Measurements from ENCODE around the gene ADAMTSL5. TPM values are rescaled to one million over a fixed set of nuclear protein-coding genes. Genes with fewer than 3 reads are reported as not detected.
"Not testable (repeated sequence)": the region's sequence is repeated elsewhere in the genome, so short reads cannot be mapped to it uniquely, and the experiment has no call there.

The ADAMTSL5 gene
- total RNA-seq, 2 donors from 2014 or later = 22.2 to 36.2 TPM

- no peak for DNase-seq (ENCODE audit: low spot score)
- no peaks in the 10 kb centered on the region for H3K9me3 ChIP-seq
- no peak for TF ChIP-seq CTCF (IDR thresholded peaks at IDR 0.05)
- no peak overlapping the region for H3K27ac ChIP-seq
- no peak for ATAC-seq (ENCODE audit: insufficient number of reproducible peaks, low FRiP score, low read depth)
- H3K4me1 ChIP-seq (ENCODE audit: control insufficient read depth in 1 of 2, low read depth in 2 of 2) = peaks cover 0 to 6% of the 10 kb centered on the region in 2 donors
- H3K27me3 ChIP-seq (replicated peaks; ENCODE audit: insufficient read depth) = no peaks in the 10 kb centered on the region
- no peak overlapping the region for H3K4me3 ChIP-seq
- H3K36me3 ChIP-seq = no peaks in the 10 kb centered on the region
Observed at GRCh38 chr19:1534972-1535371, 22.2 kb upstream of the ADAMTSL5 start.

- no peak for ATAC-seq (ENCODE audit: insufficient number of reproducible peaks, low FRiP score, low read depth)
- TF ChIP-seq CTCF (IDR thresholded peaks at IDR 0.05) = no peak
Observed at GRCh38 chr19:1533510-1534150, 20.8 kb upstream of the ADAMTSL5 start.

GRCh38 chr19:1532003-1532402, 19.2 kb upstream of the ADAMTSL5 start:
- no peaks in the 10 kb centered on the region for H3K27me3 ChIP-seq (replicated peaks; ENCODE audit: insufficient read depth)
- no peak for DNase-seq (ENCODE audit: low spot score)
- no peak overlapping the region for H3K27ac ChIP-seq
- no peaks in the 10 kb centered on the region for H3K4me1 ChIP-seq (ENCODE audit: control insufficient read depth in 1 of 2, low read depth in 2 of 2)
- no peak overlapping the region for H3K4me3 ChIP-seq
- H3K36me3 ChIP-seq = no peaks in the 10 kb centered on the region
- TF ChIP-seq CTCF (IDR thresholded peaks at IDR 0.05) = no peak
- no peak for ATAC-seq (ENCODE audit: insufficient number of reproducible peaks, low FRiP score, low read depth)
- H3K9me3 ChIP-seq = no peaks in the 10 kb centered on the region

More at GRCh38 chr19:1533510-1534150, 20.8 kb upstream of the ADAMTSL5 start:
- no peaks in the 10 kb centered on the region for H3K36me3 ChIP-seq
- H3K4me1 ChIP-seq (ENCODE audit: control insufficient read depth in 1 of 2, low read depth in 2 of 2) = no peaks in the 10 kb centered on the region
- H3K4me3 ChIP-seq = no peak overlapping the region
- H3K27ac ChIP-seq = no peak overlapping the region
- no peaks in the 10 kb centered on the region for H3K27me3 ChIP-seq (replicated peaks; ENCODE audit: insufficient read depth)
- no peaks in the 10 kb centered on the region for H3K9me3 ChIP-seq
- DNase-seq (ENCODE audit: low spot score) = no peak

GRCh38 chr19:1531587-1531986, 18.8 kb upstream of the ADAMTSL5 start:
- no peaks in the 10 kb centered on the region for H3K4me1 ChIP-seq (ENCODE audit: control insufficient read depth in 1 of 2, low read depth in 2 of 2)
- no peak overlapping the region for H3K27ac ChIP-seq
- H3K36me3 ChIP-seq = no peaks in the 10 kb centered on the region
- H3K27me3 ChIP-seq (replicated peaks; ENCODE audit: insufficient read depth) = no peaks in the 10 kb centered on the region
- no peak overlapping the region for H3K4me3 ChIP-seq
- DNase-seq (ENCODE audit: low spot score) (no peak), ATAC-seq (ENCODE audit: insufficient number of reproducible peaks, low FRiP score, low read depth) (no peak)
- TF ChIP-seq CTCF (IDR thresholded peaks at IDR 0.05) = no peak
- H3K9me3 ChIP-seq = no peaks in the 10 kb centered on the region

GRCh38 chr19:1530856-1531255, 18.0 kb upstream of the ADAMTSL5 start:
- H3K27me3 ChIP-seq (replicated peaks; ENCODE audit: insufficient read depth); H3K4me3 ChIP-seq; DNase-seq (ENCODE audit: low spot score); H3K4me1 ChIP-seq (ENCODE audit: control insufficient read depth in 1 of 2, low read depth in 2 of 2); ATAC-seq (ENCODE audit: insufficient number of reproducible peaks, low FRiP score, low read depth); H3K27ac ChIP-seq; H3K36me3 ChIP-seq; H3K9me3 ChIP-seq: not testable (repeated sequence)

GRCh38 chr19:1529430-1529816, 16.6 kb upstream of the ADAMTSL5 start:
- Histone ChIP-seq H3K27ac (no peak overlapping the region), H3K9me3 (no peaks in the 10 kb centered on the region), H3K4me1 (ENCODE audit: control insufficient read depth in 1 of 2, low read depth in 2 of 2) (no peaks in the 10 kb centered on the region), H3K36me3 (no peaks in the 10 kb centered on the region), H3K4me3 (no peak overlapping the region), H3K27me3 (replicated peaks; ENCODE audit: insufficient read depth) (no peaks in the 10 kb centered on the region)
- no peak for ATAC-seq (ENCODE audit: insufficient number of reproducible peaks, low FRiP score, low read depth)
- TF ChIP-seq CTCF (IDR thresholded peaks at IDR 0.05) = no peak
- no peak for DNase-seq (ENCODE audit: low spot score)
